DND-41 (cell line): ENCODE data around the gene HEXIM2.
"Not testable (repeated sequence)": the region's sequence is repeated elsewhere in the genome, so short reads cannot be mapped to it uniquely, and the experiment has no call there.

Experiments
- ATAC-seq: fragments of 200-7000 bp; cut with Tn5 transposase; 3 replicates; pipeline ENCODE4 v1.9.1; 2021; ENCODE audit warnings: low read depth; ENCODE audit not compliant: insufficient read depth
- DNase-seq: peaks from one replicate; pipeline ENCODE4 v3.0.0-alpha.2; 2020
- H2AFZ ChIP-seq: 2 replicates; pipeline ENCODE4 v1.6.0; 2012; ENCODE audit warnings: low read depth, low read length
- H3K27ac ChIP-seq: 2 replicates; pipeline ENCODE4 v1.5.1; 2012; ENCODE audit warnings: low read length, inconsistent platforms
- H3K27me3 ChIP-seq: fragments of 200-600 bp; sonication (generic); 2 replicates; pipeline ENCODE4 v1.6.0; 2012; ENCODE audit warnings: low read length, mild to moderate bottlenecking, inconsistent platforms; ENCODE audit not compliant: insufficient read depth, poor library complexity
- H3K36me3 ChIP-seq: 2 replicates; pipeline ENCODE4 v1.5.1; 2012; ENCODE audit warnings: low read length, inconsistent platforms; ENCODE audit not compliant: insufficient read depth
- H3K4me1 ChIP-seq: 2 replicates; pipeline ENCODE4 v1.5.1; 2012; ENCODE audit warnings: mild to moderate bottlenecking, low read length; ENCODE audit not compliant: insufficient read depth
- H3K4me2 ChIP-seq: 2 replicates; pipeline ENCODE4 v1.6.0; 2012; ENCODE audit warnings: mild to moderate bottlenecking, moderate library complexity, low read length, inconsistent platforms; ENCODE audit not compliant: insufficient read depth
- H3K4me3 ChIP-seq, 2 experiments: fragments of 200-600 bp in 1 of 2; shearing (Covaris generic) in 1 of 2; 2 replicates each; pipeline ENCODE4 v1.5.1; 2012 to 2016; ENCODE audit warnings: inconsistent platforms in 2 of 2, low read length in 2 of 2, mild to moderate bottlenecking in 2 of 2, low read depth in 1 of 2, moderate library complexity in 1 of 2
- H3K79me2 ChIP-seq: 2 replicates; pipeline ENCODE4 v1.6.0; 2012; ENCODE audit warnings: low read length, inconsistent platforms; ENCODE audit not compliant: insufficient read depth
- H3K9ac ChIP-seq: 2 replicates; pipeline ENCODE4 v1.6.0; 2012; ENCODE audit warnings: low read depth, mild to moderate bottlenecking, inconsistent platforms, low read length, moderate library complexity
- H3K9me3 ChIP-seq: 2 replicates; pipeline ENCODE4 v1.5.1; 2012; ENCODE audit warnings: low read length, moderate library complexity, mild to moderate bottlenecking, inconsistent platforms; ENCODE audit not compliant: insufficient read depth, severe bottlenecking
- H4K20me1 ChIP-seq: 2 replicates; pipeline ENCODE4 v1.6.0; 2012; ENCODE audit warnings: low read length; ENCODE audit not compliant: insufficient read depth
- CTCF ChIP-seq: IDR thresholded peaks from 2 replicates; pipeline ENCODE4 v1.5.1; 2012; ENCODE audit warnings: borderline replicate concordance, low read length, moderate library complexity, mild to moderate bottlenecking; ENCODE audit not compliant: poor library complexity, severe bottlenecking; ENCODE audit errors: extremely low read depth
- EZH2 ChIP-seq: IDR thresholded peaks from 3 replicates; pipeline ENCODE4 v1.6.1; 2012; ENCODE audit warnings: borderline replicate concordance, low read depth, mild to moderate bottlenecking, moderate library complexity, low read length, inconsistent platforms; ENCODE audit not compliant: severe bottlenecking

The HEXIM2 gene

DNA sequence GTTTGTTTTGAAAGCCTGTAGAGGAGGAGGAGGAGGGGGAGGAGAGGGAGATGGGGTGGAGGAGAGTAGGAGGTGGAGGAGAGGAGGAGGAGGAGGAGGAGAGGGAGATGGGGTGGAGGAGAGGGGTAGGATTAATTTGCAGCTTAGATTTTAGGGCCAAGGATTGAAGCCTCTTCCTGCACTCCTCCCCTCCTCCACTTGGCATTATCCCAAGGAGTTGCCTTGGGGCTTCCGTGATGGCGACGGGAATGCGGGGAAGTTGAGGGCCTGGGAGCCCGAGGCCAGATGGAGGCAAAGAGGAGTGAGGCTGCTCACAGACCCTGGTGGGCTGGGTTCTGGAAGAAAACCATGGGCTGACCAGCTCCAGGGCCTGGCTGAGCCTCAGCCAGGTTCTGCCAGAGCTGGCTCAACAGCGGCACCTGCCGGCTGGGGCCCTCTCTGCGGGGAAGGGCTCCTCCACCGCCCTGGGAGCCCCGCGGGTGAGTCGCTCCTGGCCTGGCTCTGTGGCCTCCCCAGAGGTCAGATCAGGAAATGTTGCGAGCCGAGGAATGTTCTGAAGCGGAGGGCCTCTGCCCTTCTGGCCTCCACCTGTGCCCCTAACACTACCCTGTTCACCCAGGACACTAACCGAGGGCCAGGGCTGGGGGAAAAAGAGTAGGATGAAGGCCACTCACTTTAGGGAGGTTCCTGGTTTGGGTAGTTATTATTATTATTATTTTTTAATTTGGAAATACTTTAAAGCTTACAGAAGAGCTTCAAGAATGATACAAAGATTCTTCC, 36.1 kb downstream of the HEXIM2 start:
- Histone ChIP-seq H4K20me1 (no peaks in the 10 kb centered on the region), H3K9me3 (no peaks in the 10 kb centered on the region), H3K27ac (peak overlapping the region; percentile 3; the same call in 1 of the 2 replicates), H3K36me3 (no peaks in the 10 kb centered on the region), H2AFZ (peak overlapping the region; percentile 87), H3K4me3 (no peak overlapping the region), H3K27me3 (no peaks in the 10 kb centered on the region), H3K9ac (peak overlapping the region; percentile 37), H3K79me2 (no peaks in the 10 kb centered on the region), H3K4me1 (peaks cover 13% of the 10 kb centered on the region), H3K4me2 (peak overlapping the region; percentile 56)
- TF ChIP-seq EZH2 (no peak), CTCF (peak; percentile 99)
- ATAC-seq (peak; percentile 100), DNase-seq (peak; percentile 86)

GRCh38 chr17:45200701-45201100, 39.0 kb downstream of the HEXIM2 start:
- H3K9ac ChIP-seq: no peak overlapping the region
- no peak overlapping the region for H2AFZ ChIP-seq
- ATAC-seq (no peak), DNase-seq (no peak)
- H3K27me3 ChIP-seq: no peaks in the 10 kb centered on the region
- no peak overlapping the region for H3K4me2 ChIP-seq
- no peaks in the 10 kb centered on the region for H3K79me2 ChIP-seq
- no peak overlapping the region for H3K27ac ChIP-seq
- no peaks in the 10 kb centered on the region for H4K20me1 ChIP-seq
- H3K4me1 ChIP-seq: peaks cover 13% of the 10 kb centered on the region
- no peak overlapping the region for H3K4me3 ChIP-seq
- H3K9me3 ChIP-seq: no peaks in the 10 kb centered on the region
- no peak for TF ChIP-seq EZH2
- TF ChIP-seq CTCF: no peak
- no peaks in the 10 kb centered on the region for H3K36me3 ChIP-seq

DNA sequence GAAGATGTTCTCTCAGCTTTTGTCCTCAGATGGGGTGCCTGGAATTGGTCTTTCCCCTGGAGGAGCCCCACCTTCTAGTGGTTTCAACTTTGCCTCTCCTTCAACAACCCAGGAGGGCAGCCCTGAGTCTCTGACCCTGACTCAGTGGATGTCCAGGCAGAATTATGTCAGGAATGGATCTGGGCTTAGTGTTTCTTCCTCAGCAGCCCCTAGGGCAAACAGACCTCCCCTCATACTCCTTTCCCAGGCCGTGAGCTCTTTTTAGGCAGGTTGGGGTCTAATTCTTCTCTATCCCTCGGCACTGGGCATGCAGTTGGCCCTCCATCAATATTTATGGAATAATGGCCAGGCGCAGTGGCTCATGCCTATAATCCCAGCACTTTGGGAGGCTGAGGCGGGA, 39.8 kb downstream of the HEXIM2 start:
- no peak overlapping the region for H2AFZ ChIP-seq
- no peak overlapping the region for H3K27ac ChIP-seq
- H3K9me3 ChIP-seq: no peaks in the 10 kb centered on the region
- DNase-seq: no peak
- TF ChIP-seq CTCF: no peak
- TF ChIP-seq EZH2: no peak
- no peak overlapping the region for H3K4me2 ChIP-seq
- H3K79me2 ChIP-seq: no peaks in the 10 kb centered on the region
- H4K20me1 ChIP-seq: no peaks in the 10 kb centered on the region
- no peaks in the 10 kb centered on the region for H3K27me3 ChIP-seq
- no peak for ATAC-seq
- H3K36me3 ChIP-seq: no peaks in the 10 kb centered on the region
- H3K9ac ChIP-seq: no peak overlapping the region
- H3K4me1 ChIP-seq: peaks cover 13% of the 10 kb centered on the region
- H3K4me3 ChIP-seq: no peak overlapping the region

DNA sequence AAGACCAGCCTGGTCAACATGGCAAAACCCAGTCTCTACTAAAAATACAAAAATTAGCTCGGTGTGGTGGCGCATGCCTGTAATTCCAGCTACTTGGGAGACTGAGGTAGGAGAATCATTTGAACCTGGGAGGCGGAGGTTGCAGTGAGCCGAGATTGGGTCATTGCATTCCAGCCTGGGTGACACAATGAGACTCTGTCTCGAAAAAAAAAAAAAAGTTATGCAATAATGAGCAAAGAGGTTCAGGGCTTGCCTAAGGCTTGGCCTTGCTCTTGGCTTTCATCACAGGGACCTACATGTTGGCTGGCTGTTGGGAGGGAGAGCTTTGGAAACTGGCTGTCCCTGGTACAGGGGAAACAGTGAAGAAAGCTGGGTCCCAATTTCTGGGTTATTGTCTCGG, 40.2 kb downstream of the HEXIM2 start:
- DNase-seq, H4K20me1 ChIP-seq, ATAC-seq, H3K27ac ChIP-seq, H3K4me3 ChIP-seq, H3K36me3 ChIP-seq, H2AFZ ChIP-seq, H3K9me3 ChIP-seq, H3K27me3 ChIP-seq, H3K79me2 ChIP-seq, H3K4me2 ChIP-seq, H3K9ac ChIP-seq: not testable (repeated sequence)
- peaks cover 13% of the 10 kb centered on the region for H3K4me1 ChIP-seq
